HG03457 (cell line): ENCODE measurements around the gene KRT6A.

ENCODE experiments used
- ATAC-seq: cut with Tn5 transposase; IDR thresholded peaks from one replicate; pipeline ENCODE4 v1.9.1; 2021; ENCODE audit warnings: moderate number of reproducible peaks; ENCODE audit not compliant: unreplicated experiment

The KRT6A gene

GRCh38 chr12:52493172-52493571 is at the start of gene KRT6A:
Gene KRT6A (minus strand): TSS chr12:52493257. CDS start chr12:52493188, 69 bp downstream.
- no peak for ATAC-seq

DNA sequence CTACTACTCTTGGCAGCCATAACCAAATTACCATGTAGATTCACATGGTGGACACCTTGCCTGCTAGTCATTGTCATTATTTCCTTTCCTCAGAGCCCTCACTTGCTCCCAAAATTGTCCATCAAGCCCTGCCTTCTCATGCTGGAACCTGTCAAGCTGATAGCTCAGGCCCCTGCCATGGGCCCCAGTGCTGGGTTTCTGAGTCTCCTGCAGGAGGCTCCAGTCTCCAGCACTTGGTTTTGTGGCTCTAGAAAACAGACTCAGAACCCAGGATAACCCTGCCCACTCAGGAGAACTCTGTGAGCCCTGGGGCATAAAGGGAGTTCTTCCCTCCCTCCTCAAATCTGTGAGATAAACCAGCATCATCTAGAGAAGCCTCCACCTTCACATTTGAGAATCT is 49.1 kb upstream of the KRT6A start:
- ATAC-seq = no peak

GRCh38 chr12:52541709-52542108 is 48.7 kb upstream of the KRT6A start:
- ATAC-seq = no peak

GRCh38 chr12:52540531-52540930 is 47.5 kb upstream of the KRT6A start:
- ATAC-seq = no peak

DNA sequence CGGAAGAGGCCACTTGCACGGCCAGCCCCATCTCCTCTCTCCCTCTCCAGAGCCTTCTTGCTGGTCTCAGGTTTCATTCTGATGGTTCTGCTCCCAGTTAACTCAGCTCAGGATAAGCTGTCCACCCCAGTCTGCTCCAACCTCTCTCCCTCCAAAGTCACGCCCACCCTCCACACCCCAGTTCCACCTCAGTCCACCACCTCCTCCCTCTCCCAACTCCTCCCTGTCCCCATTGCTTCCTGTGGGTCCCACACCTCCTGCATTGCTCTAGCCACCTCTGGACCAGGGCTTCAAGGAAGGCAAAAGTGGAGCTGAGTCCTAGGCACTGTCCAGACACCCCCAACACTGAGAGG is 46.7 kb upstream of the KRT6A start:
- ATAC-seq = no peak

GRCh38 chr12:52539083-52539820 is 46.2 kb upstream of the KRT6A start:
- ATAC-seq = no peak

- no peak for ATAC-seq
Observed at GRCh38 chr12:52537101-52537500, 44.0 kb upstream of the KRT6A start.

DNA sequence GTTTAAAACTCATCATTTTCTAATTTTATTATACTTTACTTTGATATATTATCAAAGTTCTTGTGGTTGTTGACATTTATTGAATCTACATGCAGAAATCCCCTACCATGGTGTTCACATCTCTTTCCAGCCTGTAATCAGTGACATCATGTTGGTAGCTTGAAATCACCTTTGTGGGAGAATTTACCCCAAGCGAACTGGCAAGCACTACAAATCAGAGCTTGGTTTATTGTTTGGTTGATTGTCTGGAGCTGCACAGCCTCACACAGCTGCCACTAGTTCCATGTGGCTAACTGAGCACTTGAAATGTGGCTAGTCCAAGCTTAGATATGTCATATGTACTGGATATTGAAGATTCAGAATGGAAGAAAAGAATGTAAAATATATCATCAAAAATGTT is 42.5 kb upstream of the KRT6A start:
- no peak for ATAC-seq

GRCh38 chr12:52534482-52534881 is 41.4 kb upstream of the KRT6A start:
- ATAC-seq = no peak

GRCh38 chr12:52533686-52534470 is 40.8 kb upstream of the KRT6A start:
- ATAC-seq = no peak

GRCh38 chr12:52532636-52533035 is 39.6 kb upstream of the KRT6A start:
- ATAC-seq = no peak

DNA sequence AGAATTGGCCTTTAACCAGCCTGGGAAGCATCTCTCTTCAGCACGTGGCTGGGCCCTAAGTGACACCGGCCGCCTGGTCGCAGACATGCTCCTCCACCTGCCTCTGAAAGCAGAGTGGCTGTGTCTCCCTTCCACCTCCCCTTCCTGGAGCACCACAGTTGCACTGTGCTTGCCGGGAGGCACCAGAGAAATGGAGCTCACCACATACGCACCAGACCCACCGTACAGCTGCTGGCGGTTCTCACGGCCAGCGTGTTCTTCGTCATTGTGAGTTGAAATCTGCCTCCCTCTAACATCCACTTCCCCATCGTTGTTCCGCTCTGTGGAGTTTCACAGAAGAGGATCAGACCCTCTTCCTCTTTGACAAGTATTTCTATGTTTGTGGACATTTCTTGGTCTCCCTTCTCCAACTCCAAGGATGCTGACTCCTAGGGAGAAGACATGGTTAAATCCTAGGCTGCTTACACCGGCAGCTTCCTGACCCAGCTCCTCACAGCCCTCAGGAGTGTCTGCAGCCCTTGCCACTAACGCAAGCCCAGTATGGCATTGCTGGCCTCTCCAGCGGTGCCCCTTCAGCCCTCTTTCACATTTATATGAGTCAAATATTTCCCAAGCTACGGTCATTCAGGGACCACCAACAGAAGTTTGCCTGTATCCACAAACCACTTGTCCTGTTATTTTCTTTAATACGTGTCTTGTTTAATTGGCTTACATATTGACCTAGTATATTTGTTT is 38.7 kb upstream of the KRT6A start:
- no peak for ATAC-seq

GRCh38 chr12:52530905-52531304 is 37.8 kb upstream of the KRT6A start:
- ATAC-seq = no peak

DNA sequence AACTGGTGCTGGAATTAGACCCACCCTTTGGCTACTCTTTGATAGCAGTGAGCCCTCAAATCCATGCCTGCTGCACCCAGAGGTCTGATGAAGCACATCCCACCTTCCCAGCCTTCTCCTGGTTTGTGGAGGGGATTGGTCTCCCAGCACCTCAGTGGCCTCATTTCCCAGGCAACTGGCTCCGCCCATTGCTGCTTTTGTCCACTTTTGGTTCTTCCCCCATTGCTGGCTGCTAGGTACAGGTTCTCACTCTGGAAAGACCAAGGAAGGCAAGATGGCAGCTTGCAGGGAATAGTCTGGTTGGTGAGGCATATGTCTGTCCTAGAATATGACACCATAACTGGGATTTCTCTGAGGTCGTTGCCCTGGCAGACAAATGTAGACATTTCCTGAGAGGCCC is 37.3 kb upstream of the KRT6A start:
- ATAC-seq = no peak

DNA sequence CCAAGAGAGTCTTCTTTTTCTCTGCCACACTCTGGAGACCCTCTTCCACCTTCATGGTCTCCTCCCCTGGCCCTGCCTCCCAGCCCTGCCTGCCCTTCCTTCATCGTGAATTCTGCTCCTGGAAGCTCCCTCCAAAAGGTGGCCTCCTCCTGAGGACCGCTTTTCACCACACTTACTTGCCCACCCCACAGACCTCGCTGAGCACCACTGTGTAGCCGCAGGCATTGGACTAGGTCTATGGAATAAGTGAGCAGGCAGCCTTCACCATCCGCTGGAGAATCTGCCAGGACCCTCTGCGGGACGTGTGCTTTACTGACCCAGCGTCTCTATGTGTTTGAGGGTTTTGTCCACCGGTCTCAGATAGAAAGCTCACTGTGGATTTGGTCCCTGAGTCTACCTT is 36.8 kb upstream of the KRT6A start:
- ATAC-seq = no peak

DNA sequence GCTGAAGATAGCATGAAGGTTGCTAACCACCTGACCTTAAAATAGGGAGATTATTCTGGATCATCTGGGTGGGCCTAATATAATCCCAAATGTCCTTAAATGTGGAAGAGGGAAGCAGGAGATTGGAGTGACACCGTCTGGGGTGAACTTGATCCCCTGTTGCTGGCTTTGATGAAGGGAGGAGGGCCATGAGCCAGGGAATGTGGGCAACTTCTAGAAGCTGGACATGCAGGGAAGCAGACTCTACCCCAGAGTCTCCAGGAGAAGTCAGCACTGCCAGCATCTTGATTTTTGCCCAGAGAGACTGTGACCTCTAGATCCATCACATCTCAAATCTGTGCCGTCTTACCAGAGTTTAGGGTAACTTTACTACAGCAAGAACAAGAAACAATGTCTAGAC is 36.4 kb upstream of the KRT6A start:
- no peak for ATAC-seq

GRCh38 chr12:52528641-52529143 is 35.6 kb upstream of the KRT6A start:
- no peak for ATAC-seq

DNA sequence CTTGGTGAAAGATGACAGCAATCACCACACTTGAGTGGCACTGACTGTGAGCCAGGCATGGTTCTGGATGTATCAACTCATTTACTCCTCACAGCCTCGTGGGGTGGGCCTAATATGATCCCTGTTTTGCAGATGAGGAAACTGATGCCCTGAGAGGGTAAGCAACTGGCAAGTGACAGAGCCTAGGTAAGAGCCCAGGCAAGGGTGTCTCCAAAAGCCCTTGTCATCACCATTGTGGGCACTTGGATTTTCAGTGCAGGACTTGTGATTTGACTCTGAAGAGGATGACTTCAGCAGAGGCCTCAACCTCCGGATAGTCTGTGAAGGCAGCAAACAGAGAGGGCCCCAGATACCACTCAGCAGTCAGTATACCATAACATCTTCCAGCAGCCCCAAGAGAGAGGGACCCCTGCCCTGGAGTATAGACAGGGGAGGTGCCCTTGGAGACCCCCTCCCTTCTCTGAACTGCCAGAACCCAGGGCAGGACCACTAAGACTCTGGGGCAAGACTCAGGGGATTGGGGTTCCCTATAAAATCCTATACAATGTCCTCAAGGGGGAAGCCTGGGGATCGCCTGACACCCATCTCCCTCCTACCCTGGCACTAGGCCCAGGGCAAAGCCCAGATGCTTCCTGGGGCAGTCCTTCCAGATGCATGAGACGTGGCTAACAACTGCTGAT is 34.2 kb upstream of the KRT6A start:
- no peak for ATAC-seq

GRCh38 chr12:52526511-52526951 is 33.5 kb upstream of the KRT6A start:
- no peak for ATAC-seq

- no peak for ATAC-seq
Observed at GRCh38 chr12:52525661-52526499, 32.8 kb upstream of the KRT6A start.
